ENCODE measurements around the gene SLCO3A1.

The SLCO3A1 gene

DNA sequence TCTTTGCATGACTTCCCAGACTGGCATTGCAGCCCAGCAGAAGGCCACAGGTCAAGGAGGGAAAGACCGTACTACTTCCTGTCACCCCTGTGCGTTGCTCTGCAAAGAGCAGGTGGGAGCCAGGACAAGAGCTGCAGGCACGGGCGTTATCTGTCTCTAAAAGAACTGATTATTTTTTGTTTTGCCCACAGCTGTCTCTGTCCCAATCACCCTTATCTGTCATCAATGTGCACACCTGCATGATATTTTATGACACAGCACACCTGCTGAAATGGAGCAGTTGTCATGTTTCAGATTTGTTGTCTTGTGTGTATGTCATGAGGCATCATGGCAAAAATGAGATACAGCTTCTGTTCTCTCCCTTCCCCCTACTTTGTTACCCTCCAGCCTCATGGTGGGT, 58.8 kb downstream of the SLCO3A1 start:
- no peak for DNase-seq (ENCODE audit: low read depth)

DNA sequence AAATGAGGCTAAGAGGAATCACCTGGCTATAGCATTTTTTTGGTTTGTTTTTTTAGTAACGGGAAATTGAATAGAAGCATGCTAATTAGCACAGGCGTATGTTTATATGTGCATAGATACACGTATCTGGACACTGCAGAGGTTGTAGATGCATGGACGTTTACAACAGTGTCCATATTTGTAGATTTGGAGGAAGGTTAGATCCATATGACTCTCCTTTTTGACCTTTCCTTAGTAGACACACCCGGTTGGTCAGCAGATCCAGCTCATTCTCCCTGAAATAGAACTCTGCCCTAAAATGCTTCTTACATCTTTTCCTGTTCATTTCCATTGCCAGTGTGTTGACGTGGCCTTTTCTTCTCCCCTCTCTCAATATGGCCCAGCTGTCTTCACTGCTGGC, 60.1 kb downstream of the SLCO3A1 start:
- DNase-seq (ENCODE audit: low read depth): no peak

GRCh38 chr15:91915576-91915975, 62.1 kb downstream of the SLCO3A1 start:
- no peak for DNase-seq (ENCODE audit: low read depth)

DNA sequence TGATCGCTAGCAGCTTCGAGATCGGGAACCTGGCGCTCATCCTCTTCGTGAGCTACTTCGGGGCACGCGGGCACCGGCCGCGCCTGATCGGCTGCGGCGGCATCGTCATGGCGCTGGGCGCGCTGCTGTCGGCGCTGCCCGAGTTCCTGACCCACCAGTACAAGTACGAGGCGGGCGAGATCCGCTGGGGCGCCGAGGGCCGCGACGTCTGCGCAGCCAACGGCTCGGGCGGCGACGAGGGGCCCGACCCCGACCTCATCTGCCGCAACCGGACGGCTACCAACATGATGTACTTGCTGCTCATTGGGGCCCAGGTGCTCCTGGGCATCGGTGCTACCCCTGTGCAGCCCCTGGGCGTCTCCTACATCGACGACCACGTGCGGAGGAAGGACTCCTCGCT, 62.5 kb downstream of the SLCO3A1 start:
- no peak for DNase-seq (ENCODE audit: low read depth)

GRCh38 chr15:91917686-91918360, 64.3 kb downstream of the SLCO3A1 start:
- DNase-seq (ENCODE audit: low read depth): no peak

DNA sequence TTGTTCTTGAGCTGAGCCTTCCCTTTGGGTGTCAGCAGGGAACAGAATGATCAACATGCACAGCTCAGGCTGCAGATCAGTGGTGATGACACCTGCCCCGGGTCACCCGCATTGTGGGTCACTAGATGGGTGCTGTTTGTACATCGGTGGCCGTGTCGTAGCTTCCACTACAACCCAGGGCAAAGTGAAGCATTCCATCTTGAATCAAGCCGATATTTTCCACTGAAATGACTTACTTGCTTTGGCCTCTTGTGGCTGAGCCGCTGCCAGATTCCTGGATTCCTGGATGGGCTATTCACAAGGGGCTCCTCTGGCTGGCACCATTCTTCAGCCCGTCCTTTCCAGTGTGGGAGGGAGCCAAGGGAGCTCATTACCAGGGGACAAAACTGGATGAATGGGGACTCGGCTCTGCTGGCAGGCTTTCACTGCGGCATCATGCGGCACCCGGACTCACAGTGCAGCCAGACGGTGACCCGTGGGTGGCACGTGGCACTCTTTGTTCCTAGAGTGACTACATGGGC, 65.6 kb downstream of the SLCO3A1 start:
- DNase-seq (ENCODE audit: low read depth): no peak

GRCh38 chr15:91921188-91921842, 67.8 kb downstream of the SLCO3A1 start:
- no peak for DNase-seq (ENCODE audit: low read depth)

- no peak for DNase-seq (ENCODE audit: low read depth)
These were observed 68.3 kb downstream of the SLCO3A1 start for GRCh38 chr15:91921843-91922198.

DNA sequence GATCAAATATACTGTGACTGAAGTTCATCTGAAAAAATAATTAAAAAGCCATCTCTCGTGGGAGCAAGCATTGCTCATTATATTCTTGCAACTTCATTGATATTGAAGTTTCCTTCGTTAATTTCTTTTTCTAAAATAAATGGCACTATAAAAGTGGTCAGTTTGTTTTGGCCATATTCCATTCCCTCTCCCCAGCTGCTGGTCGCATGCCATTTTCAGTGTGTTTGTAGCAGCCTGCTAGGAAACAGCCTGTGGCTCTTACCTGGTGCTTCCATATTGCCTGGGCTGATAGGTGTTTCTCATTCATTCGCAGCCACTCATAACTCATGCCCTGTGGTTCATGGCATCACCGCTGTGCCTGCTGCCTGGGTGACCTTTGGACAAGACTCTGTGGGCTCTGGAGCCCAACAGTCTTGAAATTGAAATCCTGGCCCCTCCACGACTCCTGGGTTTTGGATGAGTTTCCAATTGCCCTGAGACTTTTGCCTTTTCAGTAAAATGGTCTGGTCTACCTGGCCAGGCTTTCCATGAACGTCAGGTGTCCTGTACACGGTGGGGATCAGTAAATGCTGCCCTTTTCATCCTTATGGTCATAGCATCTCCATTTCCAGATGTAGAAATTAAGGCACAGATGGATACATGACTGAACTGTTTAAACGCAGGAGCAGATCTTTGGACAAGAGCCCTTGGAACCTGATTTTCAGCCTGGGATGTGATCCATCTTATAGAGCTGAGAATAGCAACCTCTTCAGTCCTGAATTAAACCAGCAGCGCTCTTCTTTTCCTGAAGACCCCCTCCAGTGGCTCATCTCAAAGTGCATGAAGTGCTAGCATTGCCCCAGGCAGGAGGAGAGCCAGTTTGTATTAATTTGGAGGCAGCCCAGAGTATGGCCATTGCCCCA, 69.4 kb downstream of the SLCO3A1 start:
- DNase-seq (ENCODE audit: low read depth): no peak

GRCh38 chr15:91924183-91924582, 70.7 kb downstream of the SLCO3A1 start:
- no peak for DNase-seq (ENCODE audit: low read depth)

DNA sequence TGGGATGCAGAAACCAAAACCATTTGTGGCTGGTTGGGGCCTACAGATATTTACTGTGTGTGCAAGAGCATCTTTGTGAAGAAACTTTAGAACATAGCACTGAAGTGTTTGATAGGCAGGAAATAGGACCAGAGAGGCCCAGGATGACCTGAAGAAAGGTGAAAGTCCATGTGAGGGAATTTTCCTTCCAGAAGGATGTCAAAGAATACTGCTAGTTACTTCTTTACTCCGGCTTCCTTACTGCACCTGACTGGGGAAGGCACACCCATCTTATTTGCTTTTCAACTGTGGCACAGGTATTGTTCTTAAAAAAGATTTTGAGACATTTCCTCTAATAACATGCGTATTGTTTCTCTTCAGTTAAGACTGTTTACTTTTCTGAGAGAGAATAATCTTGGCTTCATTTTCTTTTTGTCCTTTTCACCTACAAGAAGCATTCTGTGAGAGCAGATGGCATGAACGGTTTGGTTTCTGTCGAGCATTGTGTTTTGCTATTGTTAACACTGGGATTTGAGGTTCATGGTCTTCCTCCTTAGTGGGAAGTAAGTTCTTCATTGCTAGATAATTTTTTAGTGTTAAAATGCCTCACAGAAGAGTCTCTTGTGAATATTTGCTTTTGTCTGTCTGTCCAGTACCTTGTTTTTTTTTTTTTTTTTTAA, 71.5 kb downstream of the SLCO3A1 start:
- DNase-seq (ENCODE audit: low read depth): no peak

GRCh38 chr15:91925794-91926193, 72.3 kb downstream of the SLCO3A1 start:
- no peak for DNase-seq (ENCODE audit: low read depth)

GRCh38 chr15:91926908-91927270, 73.4 kb downstream of the SLCO3A1 start:
- no peak for DNase-seq (ENCODE audit: low read depth)

DNA sequence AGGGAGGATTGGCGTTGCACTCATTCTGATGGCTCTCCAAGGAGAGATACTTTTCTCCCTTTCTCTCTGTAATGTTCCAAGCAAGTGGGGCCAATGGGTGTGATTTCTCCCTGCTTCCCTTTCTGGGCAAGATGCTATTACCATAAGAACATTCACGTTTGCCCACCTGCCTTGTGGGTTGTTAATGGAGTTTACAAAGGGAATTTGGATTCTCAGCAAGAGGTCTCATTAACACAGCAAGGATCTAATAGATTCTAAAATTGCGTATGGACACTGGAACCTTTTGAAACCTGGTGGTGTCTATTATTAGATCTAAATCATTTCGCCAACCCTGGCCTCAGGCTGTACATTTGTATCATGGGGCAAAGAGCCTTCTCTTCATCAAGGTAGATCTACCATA, 74.1 kb downstream of the SLCO3A1 start:
- DNase-seq (ENCODE audit: low read depth): no peak

DNA sequence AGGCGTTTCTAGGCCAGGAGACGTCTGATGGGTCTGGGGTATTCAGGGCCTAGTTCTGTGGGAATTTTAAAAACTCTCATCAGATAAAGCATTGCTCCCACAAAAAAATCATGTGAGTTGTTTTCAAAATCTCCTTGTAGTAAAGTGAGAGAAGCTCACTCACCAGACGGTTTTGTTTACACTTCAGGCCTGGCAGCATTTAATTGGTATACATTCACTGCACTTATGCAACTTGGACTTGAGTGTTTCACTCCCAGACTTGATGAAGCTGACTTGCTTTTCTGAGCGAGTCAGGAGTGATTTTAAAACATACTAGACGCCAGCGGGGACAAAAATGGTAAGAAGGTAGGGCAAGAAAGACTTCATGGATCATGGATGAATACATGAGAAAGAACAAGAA, 75.2 kb downstream of the SLCO3A1 start:
- DNase-seq (ENCODE audit: low read depth): no peak

DNA sequence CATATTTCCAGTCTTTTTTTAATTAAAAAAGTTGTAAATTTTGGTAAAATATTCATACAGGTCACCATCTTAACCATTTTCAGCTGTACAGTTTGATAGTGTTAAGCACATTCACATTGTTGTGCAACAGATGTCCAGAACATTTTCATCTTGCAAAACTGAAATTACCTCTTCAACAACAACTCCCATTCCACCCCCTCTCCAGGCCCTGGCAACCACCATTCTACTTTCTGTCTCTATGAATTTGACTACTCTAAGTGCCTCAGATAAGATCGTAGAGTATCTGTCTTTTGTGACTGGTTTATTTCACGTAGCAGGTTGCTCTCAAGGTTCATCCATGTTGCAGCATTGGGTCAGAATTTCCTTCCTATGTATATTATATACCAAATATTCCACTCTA, 76.0 kb downstream of the SLCO3A1 start:
- DNase-seq (ENCODE audit: low read depth): no peak

DNA sequence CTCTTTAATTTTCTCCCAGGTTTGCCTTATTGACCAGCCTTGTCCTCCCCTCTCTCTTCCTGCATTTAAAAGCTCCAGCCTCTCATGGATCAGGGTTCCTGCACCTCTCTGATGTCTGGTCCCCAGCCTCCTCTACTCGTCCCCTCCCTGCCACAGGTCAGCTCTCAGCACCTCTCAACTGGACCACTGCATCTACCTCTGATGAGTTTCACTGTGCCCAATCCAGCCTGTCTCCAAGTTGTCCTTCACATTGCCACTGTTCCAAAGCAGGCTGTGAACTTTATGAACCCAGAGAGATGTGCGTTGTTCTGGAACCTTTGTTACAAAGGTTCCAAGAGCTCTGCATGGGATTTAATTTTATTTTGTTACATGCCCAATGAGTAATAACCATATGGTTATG, 76.6 kb downstream of the SLCO3A1 start:
- no peak for DNase-seq (ENCODE audit: low read depth)

GRCh38 chr15:91936182-91936775, 82.8 kb downstream of the SLCO3A1 start:
- no peak for DNase-seq (ENCODE audit: low read depth)

DNA sequence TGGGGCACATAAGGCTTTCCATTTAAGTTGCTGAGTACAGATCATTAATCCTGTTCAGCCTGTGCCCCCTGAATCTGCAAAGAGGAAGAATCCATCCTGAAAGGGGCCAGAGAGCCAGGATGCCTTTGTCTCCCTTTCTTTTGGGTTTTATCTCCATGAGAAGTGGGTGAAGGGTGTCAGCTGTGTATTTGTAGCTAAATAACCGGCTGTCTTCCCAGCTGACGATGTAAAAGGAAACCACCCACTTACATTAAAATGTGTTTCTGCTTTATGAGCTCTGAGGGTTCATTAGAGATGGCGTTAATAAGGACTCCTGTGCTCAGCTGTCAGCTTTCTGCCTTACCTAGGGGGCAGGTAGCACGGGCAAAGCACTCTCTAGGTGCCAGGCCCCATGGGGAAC, 83.4 kb downstream of the SLCO3A1 start:
- DNase-seq (ENCODE audit: low read depth): no peak

- DNase-seq (ENCODE audit: low read depth): no peak
These were observed 84.6 kb downstream of the SLCO3A1 start for GRCh38 chr15:91938136-91938535.

DNA sequence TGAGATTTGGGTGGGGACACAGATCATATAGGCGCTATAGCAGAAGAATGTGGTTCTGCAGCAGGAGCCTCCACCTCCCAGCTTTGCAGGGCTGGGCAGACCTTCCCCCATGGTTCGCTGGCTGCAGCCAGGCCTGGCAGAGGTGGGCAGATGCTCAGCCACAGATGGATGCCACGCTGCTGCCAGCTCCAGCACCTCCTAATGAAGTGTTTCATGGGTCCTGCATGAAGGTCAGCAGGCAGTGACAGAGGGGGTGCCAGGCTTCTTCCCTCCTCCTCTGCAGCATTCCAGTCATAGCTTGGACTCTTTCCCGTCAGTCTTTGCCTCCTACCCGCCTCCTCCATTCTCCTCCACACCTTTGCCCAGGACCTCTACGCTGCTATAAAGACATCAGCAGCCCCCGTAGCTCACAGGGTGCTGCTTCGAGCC, 85.9 kb downstream of the SLCO3A1 start:
- no peak for DNase-seq (ENCODE audit: low read depth)
